Smooth muscle cell of the brain vasculature (primary cell): ENCODE data around the gene UQCRQ.

Experiments
- DNase-seq: peaks from one replicate; pipeline ENCODE4 v3.0.0-alpha.2; 2012; ENCODE audit warnings: low read depth, low spot score

The UQCRQ gene

GRCh38 chr5:132909702-132910101 is 43.3 kb downstream of the UQCRQ start:
- DNase-seq, result no peak

DNA sequence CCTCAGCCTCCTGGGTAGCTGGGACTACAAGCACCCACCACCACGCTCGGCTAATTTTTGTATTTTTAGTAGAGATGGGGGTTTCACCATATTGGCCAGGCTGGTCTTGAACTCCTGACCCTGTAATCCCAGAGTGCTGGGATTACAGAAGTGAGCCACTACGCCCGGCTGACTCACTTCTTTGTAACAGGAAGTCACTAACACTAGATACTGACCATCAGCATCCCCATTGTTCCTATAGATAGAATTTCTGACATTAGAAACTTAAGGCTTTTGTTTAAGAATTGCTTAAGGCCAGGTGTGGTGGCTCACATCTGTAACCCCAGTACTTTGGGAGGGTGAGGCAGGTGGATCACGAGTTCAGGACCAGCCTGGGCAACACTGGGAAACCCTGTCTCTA is 49.2 kb downstream of the UQCRQ start:
- no peak for DNase-seq

DNA sequence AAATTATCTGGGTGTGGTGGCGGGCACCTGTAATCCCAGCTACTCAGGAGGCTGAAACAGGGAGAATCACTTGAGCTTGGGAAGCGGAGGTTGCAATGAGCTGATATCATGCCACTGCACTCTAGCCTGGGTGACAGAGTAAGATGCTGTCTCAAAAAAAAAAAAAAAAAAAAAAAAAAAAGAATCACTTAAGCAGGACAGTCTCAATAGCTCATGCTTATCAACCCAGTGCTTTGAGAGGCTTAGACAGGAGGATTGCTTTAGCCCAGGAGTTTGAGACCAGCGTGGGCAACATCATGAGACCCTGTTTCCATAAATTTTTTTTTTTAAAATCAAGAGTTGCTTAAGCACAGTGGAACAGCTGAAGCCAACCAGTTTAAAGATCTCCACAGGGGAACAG is 49.6 kb downstream of the UQCRQ start:
- DNase-seq, result no peak
